ENCODE data around the gene DBP.

Gene DBP

DNA sequence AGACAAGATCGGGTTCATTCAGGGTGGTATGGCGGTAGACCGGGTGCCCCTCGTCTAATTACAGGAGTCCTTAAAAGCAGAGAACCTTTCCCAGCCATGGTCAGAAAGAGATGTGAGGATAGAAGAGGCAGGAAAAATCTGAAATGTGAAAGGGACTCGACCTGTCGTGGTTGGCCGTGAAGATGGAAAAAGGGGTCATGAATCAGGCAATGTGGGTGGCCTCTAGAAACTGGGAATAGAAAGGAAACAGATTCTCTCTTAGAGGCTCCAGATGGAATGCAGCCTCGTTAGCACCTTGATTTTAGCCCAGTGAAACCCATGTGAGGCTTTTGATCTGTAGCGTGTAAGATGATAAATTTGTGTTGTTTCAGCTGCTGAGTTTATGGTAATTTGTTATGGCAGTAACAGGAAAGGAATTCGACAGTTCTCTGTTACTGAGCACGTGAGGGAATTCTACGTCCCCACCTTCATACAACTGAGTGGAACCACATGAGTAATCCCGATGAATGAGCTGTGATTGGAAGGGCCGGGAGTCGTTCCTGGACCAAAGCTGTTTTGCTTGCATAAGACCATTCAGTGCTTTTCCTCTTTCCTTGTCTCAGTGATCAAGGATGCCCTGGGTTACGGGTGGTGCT, 19.8 kb upstream of the DBP start:
- TF ChIP-seq, protein P1, sequence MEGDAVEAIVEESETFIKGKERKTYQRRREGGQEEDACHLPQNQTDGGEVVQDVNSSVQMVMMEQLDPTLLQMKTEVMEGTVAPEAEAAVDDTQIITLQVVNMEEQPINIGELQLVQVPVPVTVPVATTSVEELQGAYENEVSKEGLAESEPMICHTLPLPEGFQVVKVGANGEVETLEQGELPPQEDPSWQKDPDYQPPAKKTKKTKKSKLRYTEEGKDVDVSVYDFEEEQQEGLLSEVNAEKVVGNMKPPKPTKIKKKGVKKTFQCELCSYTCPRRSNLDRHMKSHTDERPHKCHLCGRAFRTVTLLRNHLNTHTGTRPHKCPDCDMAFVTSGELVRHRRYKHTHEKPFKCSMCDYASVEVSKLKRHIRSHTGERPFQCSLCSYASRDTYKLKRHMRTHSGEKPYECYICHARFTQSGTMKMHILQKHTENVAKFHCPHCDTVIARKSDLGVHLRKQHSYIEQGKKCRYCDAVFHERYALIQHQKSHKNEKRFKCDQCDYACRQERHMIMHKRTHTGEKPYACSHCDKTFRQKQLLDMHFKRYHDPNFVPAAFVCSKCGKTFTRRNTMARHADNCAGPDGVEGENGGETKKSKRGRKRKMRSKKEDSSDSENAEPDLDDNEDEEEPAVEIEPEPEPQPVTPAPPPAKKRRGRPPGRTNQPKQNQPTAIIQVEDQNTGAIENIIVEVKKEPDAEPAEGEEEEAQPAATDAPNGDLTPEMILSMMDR (IDR thresholded peaks at IDR 0.05; ENCODE audit: low read length, missing control alignments) = no peak
- no peak overlapping the region for H3K4me3 ChIP-seq (replicated peaks; ENCODE audit: low read depth, low read length)
- peak; percentile 82 for DNase-seq (ENCODE audit: low read depth)

DNA sequence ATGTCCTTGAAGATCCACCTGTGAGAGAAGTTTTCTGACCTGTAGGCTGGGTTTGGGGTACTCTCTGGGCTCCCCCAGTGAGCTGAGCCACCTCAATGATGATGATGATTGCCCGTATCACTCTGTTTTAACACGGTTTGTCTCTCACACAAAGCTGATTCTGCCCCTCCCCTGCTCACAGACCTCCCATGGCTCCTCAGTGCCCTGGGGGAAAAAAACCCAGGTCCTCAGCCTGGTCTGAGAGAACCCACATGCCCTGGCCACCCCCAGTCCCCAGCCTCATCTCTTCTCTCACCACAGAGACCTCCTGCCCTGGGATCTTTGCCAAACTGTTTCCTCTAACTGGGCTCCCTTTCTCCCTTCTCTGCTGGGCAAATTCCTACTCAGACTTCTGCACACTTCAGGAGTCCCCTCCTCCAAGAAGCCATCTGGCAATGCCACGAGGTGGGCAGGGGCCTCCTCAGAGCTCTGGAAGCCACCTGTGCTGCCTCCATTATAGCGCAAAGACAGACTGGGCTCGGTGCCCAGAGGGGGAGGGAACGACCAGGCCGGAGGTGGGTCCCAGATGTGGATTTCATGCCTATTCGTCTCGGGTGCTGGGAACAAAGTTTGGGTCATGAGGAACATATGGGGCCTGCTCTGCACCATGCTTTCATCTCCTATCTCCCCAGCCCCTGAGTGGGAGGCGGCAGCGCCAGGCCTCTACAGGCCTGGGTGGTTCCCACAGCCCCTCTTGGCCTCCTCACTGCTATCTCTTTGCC, 17.3 kb upstream of the DBP start:
- TF ChIP-seq, protein P1 (IDR thresholded peaks at IDR 0.05; ENCODE audit: low read length, missing control alignments) = no peak
- DNase-seq (ENCODE audit: low read depth) = no peak

DNA sequence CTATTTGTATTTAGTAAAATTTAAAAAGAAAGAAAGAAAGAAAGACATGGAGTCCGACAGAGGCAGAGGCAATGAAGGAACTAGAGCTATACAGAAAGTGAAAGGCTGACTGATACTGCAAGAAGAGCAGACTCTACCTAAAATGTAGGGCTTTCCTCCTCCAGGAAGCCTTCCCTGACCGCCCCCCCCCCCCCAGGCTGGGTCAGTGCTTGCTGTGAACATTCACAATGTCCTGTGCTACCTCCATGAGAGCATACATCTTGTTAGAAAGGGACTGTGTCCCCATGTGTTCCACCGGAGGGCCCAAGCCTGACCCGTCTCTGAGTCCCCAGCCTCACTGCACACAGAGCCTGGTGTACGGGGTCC, 14.5 kb upstream of the DBP start:
- H3K4me3 ChIP-seq (replicated peaks; ENCODE audit: low read depth, low read length) = no peak overlapping the region
- TF ChIP-seq, protein P1 (IDR thresholded peaks at IDR 0.05; ENCODE audit: low read length, missing control alignments) = no peak

More for the DNA sequence above, 17.3 kb upstream of the DBP start:
- H3K4me3 ChIP-seq (replicated peaks; ENCODE audit: low read depth, low read length) = no peak overlapping the region

DNA sequence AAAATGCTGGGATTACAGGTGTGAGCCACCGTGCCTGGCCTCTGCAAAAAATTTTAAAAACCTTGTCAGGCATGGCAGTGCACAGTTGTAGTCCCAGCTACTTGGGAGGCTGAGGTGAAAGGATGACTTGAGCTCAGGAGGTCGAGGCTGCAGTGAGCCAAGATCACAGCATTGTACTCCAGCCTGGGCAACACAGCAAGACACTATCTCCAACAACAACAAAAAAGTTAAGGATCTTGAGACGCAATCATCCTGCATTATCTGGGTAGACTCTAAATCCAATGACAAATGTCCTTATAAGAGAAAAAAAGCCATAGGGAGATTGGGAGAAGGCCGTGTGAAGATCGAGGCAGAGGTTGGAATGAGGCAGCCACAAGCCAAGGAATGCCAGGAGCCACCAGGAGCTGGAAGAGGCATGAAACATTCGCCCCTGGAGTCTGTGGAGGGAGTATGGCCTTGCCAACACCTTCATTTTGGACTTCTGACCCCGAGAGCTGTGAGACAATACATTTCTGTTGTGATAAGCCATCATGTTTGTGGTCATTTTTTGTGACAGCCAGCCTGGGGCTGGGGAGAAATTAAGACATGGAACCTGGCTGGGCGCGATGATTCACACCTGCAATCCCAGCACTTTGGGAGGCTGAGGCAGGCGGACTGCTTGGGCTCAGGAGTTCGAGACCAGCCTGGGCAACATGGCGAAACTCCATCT, 13.9 kb upstream of the DBP start:
- DNase-seq (ENCODE audit: low read depth) = no peak
- TF ChIP-seq, protein P1 (IDR thresholded peaks at IDR 0.05; ENCODE audit: low read length, missing control alignments) = no peak
- H3K4me3 ChIP-seq (replicated peaks; ENCODE audit: low read depth, low read length) = no peak overlapping the region

More for the DNA sequence above, 14.5 kb upstream of the DBP start:
- DNase-seq (ENCODE audit: low read depth) = no peak

DNA sequence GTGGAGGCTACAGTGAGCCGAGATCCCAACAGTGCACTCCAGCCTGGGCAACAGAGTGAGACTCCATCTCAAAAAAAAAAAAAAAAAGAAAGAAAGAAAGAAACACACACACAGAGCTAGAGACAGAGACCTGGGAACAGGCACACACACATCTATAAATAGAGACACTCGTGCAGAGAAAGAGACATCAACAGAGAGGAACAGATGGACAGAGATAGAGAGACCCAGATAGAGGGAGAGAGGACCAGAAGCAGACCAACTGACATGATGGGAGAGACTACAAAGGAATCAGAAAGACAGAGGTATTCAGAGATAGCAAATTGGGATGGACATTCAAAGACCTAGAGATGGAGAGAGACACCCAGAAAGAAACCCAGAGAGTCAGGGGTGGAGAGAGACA, 11.0 kb upstream of the DBP start:
- TF ChIP-seq, protein P1 (IDR thresholded peaks at IDR 0.05; ENCODE audit: low read length, missing control alignments) = no peak
- DNase-seq (ENCODE audit: low read depth) = no peak
- no peak overlapping the region for H3K4me3 ChIP-seq (replicated peaks; ENCODE audit: low read depth, low read length)

DNA sequence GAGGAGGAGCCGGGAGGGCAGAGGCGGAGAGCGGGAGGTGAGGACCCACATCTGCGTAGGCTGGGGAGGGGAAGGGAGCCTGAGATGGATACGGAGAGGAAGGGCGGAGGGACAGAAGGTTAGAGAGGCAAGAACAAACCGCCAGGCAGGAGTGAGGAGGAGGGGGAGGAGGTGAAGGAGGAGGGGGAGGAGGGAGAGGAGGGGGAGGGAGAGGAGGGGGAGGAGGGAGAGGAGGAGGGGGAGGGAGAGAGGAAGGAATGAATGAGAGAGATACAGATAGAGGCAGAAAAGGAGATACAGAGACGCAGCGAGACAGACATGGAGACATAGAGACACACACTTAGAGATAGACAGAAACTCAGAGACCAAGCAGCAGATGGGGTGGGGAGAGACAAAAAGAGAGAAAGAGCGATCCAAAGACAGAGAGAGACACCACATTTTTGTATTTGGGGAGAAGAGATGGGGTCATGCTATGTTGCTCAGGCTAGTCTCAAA, 9.6 kb upstream of the DBP start:
- H3K4me3 ChIP-seq (replicated peaks; ENCODE audit: low read depth, low read length) = peak overlapping the region; percentile 60
- DNase-seq (ENCODE audit: low read depth) = peak; percentile 87
- TF ChIP-seq, protein P1 (IDR thresholded peaks at IDR 0.05; ENCODE audit: low read length, missing control alignments) = no peak
